Measurements from ENCODE around the gene MYO5B.

DNA sequence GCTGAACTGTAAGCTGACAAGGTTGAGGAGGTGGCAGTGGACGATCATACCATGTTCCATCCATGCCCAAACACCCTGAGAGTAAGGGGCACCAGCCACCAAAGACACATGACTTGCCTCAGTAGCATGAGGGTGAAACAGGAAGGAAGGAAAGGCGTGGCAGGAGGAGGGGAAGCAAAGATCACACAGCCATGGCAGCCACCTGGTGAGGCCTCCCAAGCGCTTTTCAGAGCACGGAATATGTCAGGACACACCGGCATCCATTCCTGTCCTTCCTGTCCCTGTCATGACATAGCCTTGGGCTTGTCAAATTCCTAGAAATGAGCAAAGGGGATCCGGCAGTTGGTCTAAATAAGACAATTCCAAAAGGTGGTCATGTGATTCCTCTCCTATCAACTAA lies 118.7 kb downstream of the MYO5B start:
- no peak for TF ChIP-seq EZH2 (IDR thresholded peaks at IDR 0.05; ENCODE audit: borderline replicate concordance, low read length)
- TF ChIP-seq, protein P1, sequence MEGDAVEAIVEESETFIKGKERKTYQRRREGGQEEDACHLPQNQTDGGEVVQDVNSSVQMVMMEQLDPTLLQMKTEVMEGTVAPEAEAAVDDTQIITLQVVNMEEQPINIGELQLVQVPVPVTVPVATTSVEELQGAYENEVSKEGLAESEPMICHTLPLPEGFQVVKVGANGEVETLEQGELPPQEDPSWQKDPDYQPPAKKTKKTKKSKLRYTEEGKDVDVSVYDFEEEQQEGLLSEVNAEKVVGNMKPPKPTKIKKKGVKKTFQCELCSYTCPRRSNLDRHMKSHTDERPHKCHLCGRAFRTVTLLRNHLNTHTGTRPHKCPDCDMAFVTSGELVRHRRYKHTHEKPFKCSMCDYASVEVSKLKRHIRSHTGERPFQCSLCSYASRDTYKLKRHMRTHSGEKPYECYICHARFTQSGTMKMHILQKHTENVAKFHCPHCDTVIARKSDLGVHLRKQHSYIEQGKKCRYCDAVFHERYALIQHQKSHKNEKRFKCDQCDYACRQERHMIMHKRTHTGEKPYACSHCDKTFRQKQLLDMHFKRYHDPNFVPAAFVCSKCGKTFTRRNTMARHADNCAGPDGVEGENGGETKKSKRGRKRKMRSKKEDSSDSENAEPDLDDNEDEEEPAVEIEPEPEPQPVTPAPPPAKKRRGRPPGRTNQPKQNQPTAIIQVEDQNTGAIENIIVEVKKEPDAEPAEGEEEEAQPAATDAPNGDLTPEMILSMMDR (conservative IDR thresholded peaks at IDR 0.05 in 1 of 2, IDR thresholded peaks at IDR 0.05 in 1 of 2; ENCODE audit: extremely low read depth in 1 of 2, insufficient read depth in 1 of 2, low read depth in 1 of 2, low read length in 2 of 2), result no peak

All from mammary epithelial cell (primary cell).